GM23338 (cell line): ENCODE data around the gene SYVN1. TPM values are rescaled to one million over a fixed set of nuclear protein-coding genes. Genes with fewer than 3 reads are reported as not detected.

Source experiments
- ATAC-seq: fragments of 200-7000 bp; cut with Tn5 transposase; 3 replicates; pipeline ENCODE4 v1.9.1; 2020
- DNase-seq: peaks from one replicate; pipeline ENCODE4 v3.0.0-alpha.2; 2015; ENCODE audit warnings: low spot score
- H2AFZ ChIP-seq: fragments of 200-600 bp; sonication (generic); 2 replicates; pipeline ENCODE4 v1.8.0; 2016; ENCODE audit warnings: antibody characterized with exemption, mild to moderate bottlenecking, moderate library complexity
- H3F3A ChIP-seq: fragments of 200-600 bp; sonication (generic); replicated peaks from 2 replicates; pipeline ENCODE4 v1.8.0; 2017; ENCODE audit warnings: antibody characterized with exemption, mixed run types, low read depth
- H3K27ac ChIP-seq: fragments of 200-600 bp; sonication (generic); 2 replicates; pipeline ENCODE4 v1.6.1; 2016; ENCODE audit warnings: low read depth
- H3K27me3 ChIP-seq: fragments of 200-600 bp; sonication (generic); 2 replicates; pipeline ENCODE4 v1.8.0; 2016; ENCODE audit warnings: mild to moderate bottlenecking, mixed run types, moderate library complexity; ENCODE audit not compliant: insufficient read depth
- H3K36me3 ChIP-seq: fragments of 200-600 bp; sonication (generic); 2 replicates; pipeline ENCODE4 v1.8.0; 2016; ENCODE audit warnings: mild to moderate bottlenecking; ENCODE audit not compliant: insufficient read depth
- H3K4me1 ChIP-seq: fragments of 200-600 bp; sonication (generic); 2 replicates; pipeline ENCODE4 v1.8.0; 2016; ENCODE audit warnings: mild to moderate bottlenecking, moderate library complexity; ENCODE audit not compliant: insufficient read depth
- H3K4me2 ChIP-seq: fragments of 200-600 bp; sonication (generic); 2 replicates; pipeline ENCODE4 v1.7.1; 2017; ENCODE audit warnings: mixed run types
- H3K4me3 ChIP-seq: fragments of 200-600 bp; sonication (generic); 2 replicates; pipeline ENCODE4 v1.6.1; 2016; ENCODE audit warnings: mixed run types
- H3K79me2 ChIP-seq: fragments of 200-600 bp; sonication (generic); replicated peaks from 2 replicates; pipeline ENCODE4 v1.8.0; 2017; ENCODE audit warnings: mild to moderate bottlenecking; ENCODE audit not compliant: insufficient read depth
- H3K9me2 ChIP-seq: fragments of 200-600 bp; sonication (generic); 2 replicates; pipeline ENCODE4 v1.8.0; 2017; ENCODE audit not compliant: insufficient read depth
- H4K20me1 ChIP-seq: fragments of 200-600 bp; sonication (generic); replicated peaks from 2 replicates; pipeline ENCODE4 v1.8.0; 2017; ENCODE audit warnings: mild to moderate bottlenecking; ENCODE audit not compliant: insufficient read depth
- H3K27ac Mint-ChIP-seq: 2 replicates; pipeline ENCODE4 v1.8.0; 2020; ENCODE audit warnings: inconsistent platforms, mild to moderate bottlenecking, moderate library complexity, mixed read lengths
- H3K27me3 Mint-ChIP-seq: 3 replicates; pipeline ENCODE4 v1.8.0; 2022; ENCODE audit warnings: low read depth, mild to moderate bottlenecking, moderate library complexity, mixed read lengths, inconsistent platforms; ENCODE audit not compliant: insufficient read depth, poor library complexity
- H3K36me3 Mint-ChIP-seq: 3 replicates; pipeline ENCODE4 v1.8.0; 2021; ENCODE audit warnings: low read depth, mild to moderate bottlenecking, inconsistent platforms, moderate library complexity, mixed read lengths
- H3K4me1 Mint-ChIP-seq: 3 replicates; pipeline ENCODE4 v1.8.0; 2020; ENCODE audit warnings: mild to moderate bottlenecking, inconsistent platforms, mixed read lengths
- H3K4me3 Mint-ChIP-seq: 3 replicates; pipeline ENCODE4 v1.8.0; 2021; ENCODE audit warnings: moderate library complexity, mild to moderate bottlenecking, inconsistent platforms, mixed read lengths
- H3K9me3 Mint-ChIP-seq: 3 replicates; pipeline ENCODE4 v1.8.0; 2020; ENCODE audit warnings: moderate library complexity, mild to moderate bottlenecking, inconsistent platforms, mixed read lengths
- ETS1 ChIP-seq: IDR thresholded peaks from 2 replicates; pipeline ENCODE4 v1.6.1; 2016; ENCODE audit warnings: antibody characterized with exemption
- EZH2 ChIP-seq: fragments of 200-600 bp; sonication (generic); IDR thresholded peaks from one replicate; pipeline ENCODE4 v1.8.0; 2017; ENCODE audit warnings: antibody characterized with exemption, mild to moderate bottlenecking, low read depth; ENCODE audit not compliant: unreplicated experiment
- EZH2phosphoT487 ChIP-seq: fragments of 200-600 bp; sonication (generic); IDR thresholded peaks from one replicate; pipeline ENCODE4 v1.8.1; 2018; ENCODE audit warnings: antibody characterized with exemption; ENCODE audit not compliant: unreplicated experiment
- JUNB ChIP-seq: IDR thresholded peaks from one replicate; pipeline ENCODE4 v1.6.1; 2016; ENCODE audit warnings: antibody characterized with exemption; ENCODE audit not compliant: unreplicated experiment
- NANOG ChIP-seq: IDR thresholded peaks from 2 replicates; pipeline ENCODE4 v1.6.1; 2016; ENCODE audit warnings: antibody characterized with exemption, borderline replicate concordance
- POLR2AphosphoS5 ChIP-seq: IDR thresholded peaks from 2 replicates; pipeline ENCODE4 v1.6.1; 2016; ENCODE audit warnings: antibody characterized with exemption, low read depth
- ZNF114 ChIP-seq: fragments of 250-450 bp; sonication (Bioruptor Pico); IDR thresholded peaks from 2 replicates; pipeline ENCODE4 v1.5.0; 2020; ENCODE audit warnings: mild to moderate bottlenecking, moderate library complexity
- ZNF331 ChIP-seq: fragments of 250-450 bp; sonication (Bioruptor Pico); IDR thresholded peaks from 2 replicates; pipeline ENCODE4 v1.5.0; 2020; ENCODE audit warnings: low read depth, mild to moderate bottlenecking, moderate library complexity
- ZNF462 ChIP-seq: fragments of 250-450 bp; sonication (Bioruptor Pico); IDR thresholded peaks from 2 replicates; pipeline ENCODE4 v1.5.0; 2020; ENCODE audit warnings: mild to moderate bottlenecking, moderate library complexity
- polyA plus RNA-seq: library from polyadenylated mRNA; unstranded; fragments of >200 nt; fragmentation: Nextera tagmentation; extraction: Ambion mirVana; gene quantifications from 2 replicates; pipeline ENCODE4 v1.2.1, GENCODE V29; 2016
- total RNA-seq: library from RNA; depleted of rRNA; stranded (reverse); fragments of >200 nt; shearing (Covaris generic); gene quantifications from 2 replicates; pipeline ENCODE4 v1.2.3, GENCODE V29; 2014
- TF ChIP-seq, protein P1 (sequence below), 2 experiments: fragments of 200-600 bp in 1 of 2; sonication (generic) in 1 of 2; conservative IDR thresholded peaks; 2 replicates each; pipeline versions ENCODE4 v1.5.1 to v1.6.1; 2016 to 2017; ENCODE audit warnings: antibody characterized with exemption in 2 of 2, low read depth in 2 of 2, mild to moderate bottlenecking in 2 of 2, moderate library complexity in 1 of 2

SYVN1 gene
- total and polyA plus RNA-seq, 2 experiments from 2014 or later = 13.8 to 28.7 TPM

DNA sequence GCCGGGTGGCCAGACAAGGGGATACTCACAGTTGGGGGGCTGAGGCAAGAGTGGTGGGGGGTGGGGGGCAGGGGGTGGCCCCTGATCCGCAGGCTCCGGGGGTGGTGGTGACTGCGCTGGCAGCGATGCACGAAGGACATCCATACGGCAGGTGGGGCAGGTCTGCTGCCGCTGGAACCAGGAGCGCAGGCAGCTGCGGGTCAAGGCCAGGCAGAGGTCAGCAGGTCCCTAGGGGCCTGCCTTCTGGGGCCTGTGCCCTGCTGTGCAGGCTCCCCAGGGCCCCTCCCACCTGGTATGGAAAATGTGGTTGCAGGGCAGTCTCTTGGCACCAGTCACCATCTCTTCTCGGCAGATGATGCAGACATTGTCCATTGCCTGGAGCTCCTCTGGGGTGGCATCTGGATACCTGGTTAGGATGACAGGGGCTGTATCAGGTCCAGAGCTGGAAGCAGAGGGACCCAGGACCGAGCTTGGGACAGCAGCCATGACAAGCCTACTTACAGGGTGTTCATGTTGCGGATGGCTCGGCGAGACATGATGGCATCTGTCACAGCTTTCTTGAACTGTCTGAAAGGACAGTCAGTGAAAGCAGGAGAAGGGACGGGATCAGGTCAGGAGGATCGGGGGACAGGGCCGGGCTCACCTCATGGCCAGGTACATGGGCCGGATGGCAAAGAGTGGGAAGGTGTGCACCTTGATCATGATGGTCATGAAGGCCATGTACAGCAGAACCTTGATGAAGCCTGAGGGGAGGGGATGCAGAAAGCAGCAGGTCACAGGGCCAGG, 3.5 kb downstream of the SYVN1 start (continued):
- TF ChIP-seq ETS1 (no peak), EZH2phosphoT487 (no peak), EZH2 (no peak), NANOG (no peak), JUNB (no peak)

DNA sequence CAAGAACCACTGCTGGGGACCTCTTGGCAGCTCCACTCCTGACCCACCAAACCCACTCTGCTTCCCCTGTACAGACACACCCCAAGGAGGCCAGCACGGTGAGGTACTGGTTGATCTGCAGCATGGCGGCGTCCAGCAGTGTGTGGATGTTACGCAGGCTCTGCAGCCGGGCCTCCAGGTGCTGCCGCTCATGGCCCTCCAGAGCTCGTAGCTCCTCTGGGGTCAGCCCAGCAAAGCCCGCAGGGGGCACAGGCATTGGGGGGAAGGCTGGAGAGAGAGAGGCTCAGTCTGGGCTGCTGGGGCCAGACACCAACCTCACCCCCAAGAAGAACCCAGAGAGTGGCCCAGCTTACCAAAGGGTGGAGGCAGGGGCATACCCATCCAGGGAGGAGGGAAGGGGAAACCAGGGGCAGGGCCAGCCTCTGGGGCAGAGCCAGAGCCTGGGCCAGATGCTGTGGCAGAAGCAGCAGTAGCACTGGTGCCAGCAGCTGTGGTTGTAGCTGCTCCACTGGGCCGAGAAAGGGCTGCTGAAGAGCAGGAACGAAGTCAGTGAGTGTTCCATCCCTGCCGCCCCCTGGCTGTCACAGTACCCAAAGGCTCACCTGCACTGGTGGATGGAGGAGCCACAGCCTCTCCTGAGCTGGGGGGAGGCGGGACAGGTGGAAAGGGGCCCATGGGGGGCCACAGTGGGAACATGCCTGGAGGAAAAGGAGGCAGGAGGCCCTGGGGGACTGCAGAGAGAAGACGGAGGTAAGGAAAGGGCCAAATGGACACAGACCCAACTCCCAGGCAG, 4.5 kb downstream of the SYVN1 start:
- H3K27ac Mint-ChIP-seq = no peak overlapping the region
- H3K4me3 Mint-ChIP-seq = no peak overlapping the region; the same call in 2 of the 3 replicates
- no peak overlapping the region for H3K27ac ChIP-seq
- H3K4me3 ChIP-seq = no peak overlapping the region
- peak; percentile 50 for DNase-seq
- H2AFZ ChIP-seq = no peak overlapping the region
- H3K27me3 ChIP-seq = no peaks in the 10 kb centered on the region
- H4K20me1 ChIP-seq = no peaks in the 10 kb centered on the region
- no peak for ATAC-seq
- peaks cover 48% of the 10 kb centered on the region for H3K36me3 Mint-ChIP-seq
- H3K27me3 Mint-ChIP-seq = peaks cover 10% of the 10 kb centered on the region
- H3K9me2 ChIP-seq = no peaks in the 10 kb centered on the region
- 0 out of 2 replicates have a peak, but pooled peaks cover 15% of the 10 kb centered on the region for H3F3A ChIP-seq
- H3K9me3 Mint-ChIP-seq = no peaks in the 10 kb centered on the region; the same call in 2 of the 3 replicates
- H3K4me1 ChIP-seq = peaks cover 8% of the 10 kb centered on the region; the same call in 1 of the 2 replicates
- H3K4me1 Mint-ChIP-seq = peaks cover 13% of the 10 kb centered on the region
- H3K4me2 ChIP-seq = no peak overlapping the region
- H3K36me3 ChIP-seq = peaks cover 6% of the 10 kb centered on the region
- H3K79me2 ChIP-seq = peaks cover 19% of the 10 kb centered on the region
- TF ChIP-seq, protein P1, sequence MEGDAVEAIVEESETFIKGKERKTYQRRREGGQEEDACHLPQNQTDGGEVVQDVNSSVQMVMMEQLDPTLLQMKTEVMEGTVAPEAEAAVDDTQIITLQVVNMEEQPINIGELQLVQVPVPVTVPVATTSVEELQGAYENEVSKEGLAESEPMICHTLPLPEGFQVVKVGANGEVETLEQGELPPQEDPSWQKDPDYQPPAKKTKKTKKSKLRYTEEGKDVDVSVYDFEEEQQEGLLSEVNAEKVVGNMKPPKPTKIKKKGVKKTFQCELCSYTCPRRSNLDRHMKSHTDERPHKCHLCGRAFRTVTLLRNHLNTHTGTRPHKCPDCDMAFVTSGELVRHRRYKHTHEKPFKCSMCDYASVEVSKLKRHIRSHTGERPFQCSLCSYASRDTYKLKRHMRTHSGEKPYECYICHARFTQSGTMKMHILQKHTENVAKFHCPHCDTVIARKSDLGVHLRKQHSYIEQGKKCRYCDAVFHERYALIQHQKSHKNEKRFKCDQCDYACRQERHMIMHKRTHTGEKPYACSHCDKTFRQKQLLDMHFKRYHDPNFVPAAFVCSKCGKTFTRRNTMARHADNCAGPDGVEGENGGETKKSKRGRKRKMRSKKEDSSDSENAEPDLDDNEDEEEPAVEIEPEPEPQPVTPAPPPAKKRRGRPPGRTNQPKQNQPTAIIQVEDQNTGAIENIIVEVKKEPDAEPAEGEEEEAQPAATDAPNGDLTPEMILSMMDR (conservative IDR thresholded peaks at IDR 0.05; ENCODE audit: low read depth in 2 of 2) = peak in 1 of 2 experiments; percentile 53; a peak in 3 of 4 replicates
- no peak for TF ChIP-seq ZNF462
- no peak for TF ChIP-seq EZH2phosphoT487
- TF ChIP-seq ZNF114 (CRISPR knock-in tag) = no peak
- TF ChIP-seq ZNF331 (CRISPR knock-in tag) = no peak
- no peak for TF ChIP-seq POLR2AphosphoS5
